Stimulated activated CD8-positive, alpha-beta memory T cell treated with anti-CD3 and anti-CD28 coated beads, Interleukin-15, amount 100 ng/mL, for 4 hours (primary cell): Measurements from ENCODE around the gene CCDC171.
"Not testable (repeated sequence)": the region's sequence is repeated elsewhere in the genome, so short reads cannot be mapped to it uniquely, and the experiment has no call there.

Source experiments
- DNase-seq, 2 donors: peaks; one replicate each; pipeline ENCODE4 v3.0.0-alpha.2; 2020; ENCODE audit warnings: low read depth in 2 of 2

CCDC171 gene

GRCh38 chr9:15553528-15553898 lies 670 bp downstream of the CCDC171 start:
- DNase-seq, result no peak

GRCh38 chr9:15570769-15571168 lies 17.9 kb downstream of the CCDC171 start:
- DNase-seq, result no peak

GRCh38 chr9:15572200-15572770 lies 19.4 kb downstream of the CCDC171 start:
- no peak for DNase-seq

GRCh38 chr9:15576350-15577050 lies 23.7 kb downstream of the CCDC171 start:
- no peak for DNase-seq

- DNase-seq, result no peak
Observed at GRCh38 chr9:15578714-15579113, 25.9 kb downstream of the CCDC171 start.

- DNase-seq, result no peak
Observed at GRCh38 chr9:15584379-15584778, 31.5 kb downstream of the CCDC171 start.

GRCh38 chr9:15592317-15592716 lies 39.5 kb downstream of the CCDC171 start:
- DNase-seq, result no peak

- not testable (repeated sequence) for DNase-seq
Observed at GRCh38 chr9:15592940-15593339, 40.1 kb downstream of the CCDC171 start.

GRCh38 chr9:15600666-15601330 lies 48.0 kb downstream of the CCDC171 start:
- DNase-seq, result not testable (repeated sequence)

GRCh38 chr9:15606643-15607472 lies 54.0 kb downstream of the CCDC171 start:
- DNase-seq, result no peak

GRCh38 chr9:15612962-15613361 lies 60.1 kb downstream of the CCDC171 start:
- DNase-seq, result no peak

- DNase-seq, result no peak
Observed at GRCh38 chr9:15617782-15618181, 64.9 kb downstream of the CCDC171 start.

- no peak for DNase-seq
Observed at GRCh38 chr9:15618540-15619331, 65.9 kb downstream of the CCDC171 start.

GRCh38 chr9:15622318-15622971 lies 69.6 kb downstream of the CCDC171 start:
- DNase-seq, result no peak

- DNase-seq, result no peak
Observed at GRCh38 chr9:15635752-15636151, 82.9 kb downstream of the CCDC171 start.

GRCh38 chr9:15640121-15640520 lies 87.3 kb downstream of the CCDC171 start:
- DNase-seq, result no peak

GRCh38 chr9:15641291-15641690 lies 88.4 kb downstream of the CCDC171 start:
- no peak for DNase-seq

GRCh38 chr9:15642369-15642962 lies 89.6 kb downstream of the CCDC171 start:
- no peak for DNase-seq

GRCh38 chr9:15670246-15670645 lies 117.4 kb downstream of the CCDC171 start:
- DNase-seq, result no peak

GRCh38 chr9:15670894-15671293 lies 118.1 kb downstream of the CCDC171 start:
- DNase-seq, result no peak

- DNase-seq, result no peak
Observed at GRCh38 chr9:15693701-15694100, 140.9 kb downstream of the CCDC171 start.
